GM18868 (cell line): Measurements from ENCODE around the gene F2.
"Not testable (repeated sequence)": the region's sequence is repeated elsewhere in the genome, so short reads cannot be mapped to it uniquely, and the experiment has no call there.

Experiments
- ATAC-seq: cut with Tn5 transposase; IDR thresholded peaks from one replicate; pipeline ENCODE4 v1.9.1; 2021; ENCODE audit warnings: mild to moderate bottlenecking, moderate library complexity; ENCODE audit not compliant: unreplicated experiment

F2 gene

DNA sequence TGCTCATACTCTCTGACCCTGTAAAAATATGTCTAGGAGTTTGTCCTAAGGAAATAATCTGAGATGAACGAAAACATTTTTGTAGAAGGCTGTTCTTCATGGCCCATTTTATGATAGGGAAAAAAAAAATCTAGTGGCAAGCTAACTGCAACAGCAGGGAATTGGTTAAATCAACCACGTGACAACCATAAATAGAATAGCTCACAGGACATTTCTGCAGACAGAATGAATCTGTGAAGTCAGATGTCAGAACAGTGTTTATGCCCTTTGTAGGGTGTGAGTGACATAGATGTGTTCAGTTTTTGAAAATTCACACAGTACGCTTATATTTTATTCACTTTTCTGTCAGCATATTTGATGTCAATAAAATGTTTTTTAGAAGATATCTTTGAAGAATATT lies 34.6 kb upstream of the F2 start:
- ATAC-seq = no peak

- no peak for ATAC-seq
Measured at GRCh38 chr11:46686886-46687795, 31.9 kb upstream of the F2 start.

DNA sequence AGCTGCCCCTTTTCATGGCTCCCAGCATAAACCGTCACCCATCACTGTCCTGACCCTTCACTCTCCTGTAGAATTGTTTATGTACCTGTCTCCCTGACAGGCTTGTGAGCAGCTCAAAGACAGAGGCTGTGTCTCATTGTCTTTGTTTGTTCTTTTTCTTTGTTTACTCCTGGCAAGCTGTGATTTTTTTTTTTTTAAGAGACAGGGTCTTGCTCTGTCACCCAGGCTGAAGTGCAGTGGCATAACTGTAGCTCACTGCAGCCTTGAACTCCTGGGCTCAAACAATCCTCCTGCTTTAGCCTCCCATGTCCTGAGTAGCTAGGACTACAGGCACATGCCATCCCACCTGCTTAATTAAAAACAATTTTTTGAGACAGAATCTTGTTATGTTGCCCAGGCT lies 28.3 kb upstream of the F2 start:
- ATAC-seq = no peak

GRCh38 chr11:46692450-46692849 lies 26.6 kb upstream of the F2 start:
- no peak for ATAC-seq

DNA sequence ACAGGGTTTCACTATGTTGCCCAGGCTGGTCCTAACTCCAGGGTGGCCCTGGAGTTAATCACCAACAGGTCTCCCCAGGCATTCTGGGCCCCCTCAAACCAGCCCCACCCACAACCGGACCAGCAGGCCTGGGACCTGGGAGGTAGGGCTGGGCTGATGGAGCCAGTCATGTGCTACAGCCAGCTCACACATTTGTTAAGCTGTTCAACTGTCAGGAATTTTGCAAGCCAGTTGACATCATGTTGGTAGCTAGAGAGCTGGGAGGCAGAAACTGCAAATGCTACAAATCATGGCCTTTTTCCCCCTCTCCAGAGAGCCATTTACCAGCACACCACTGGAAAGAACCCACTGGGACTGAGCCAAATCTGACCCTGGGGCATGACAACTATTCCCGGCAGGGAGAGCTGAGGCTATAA lies 25.4 kb upstream of the F2 start:
- no peak for ATAC-seq

GRCh38 chr11:46694072-46694471 lies 24.9 kb upstream of the F2 start:
- no peak for ATAC-seq

DNA sequence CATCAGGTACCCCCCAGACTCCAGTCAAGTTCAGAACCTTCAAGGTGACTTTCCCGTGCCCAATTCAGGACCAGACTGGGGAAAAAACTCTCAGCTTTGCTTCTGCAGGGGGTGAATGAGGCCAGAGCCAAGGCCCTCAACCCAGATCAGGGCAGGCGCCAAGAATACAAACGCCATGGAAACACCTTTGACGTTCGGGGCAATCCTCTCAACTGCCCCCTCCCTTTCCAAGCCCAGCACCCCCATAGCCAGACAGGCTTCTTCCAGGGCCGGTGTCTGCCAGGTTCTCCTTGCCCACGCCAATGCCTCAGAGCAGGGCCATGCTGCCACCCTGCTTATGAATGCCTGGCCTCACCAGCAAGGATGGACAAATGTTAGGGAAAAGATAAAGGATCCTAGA lies 24.4 kb upstream of the F2 start:
- ATAC-seq = no peak

DNA sequence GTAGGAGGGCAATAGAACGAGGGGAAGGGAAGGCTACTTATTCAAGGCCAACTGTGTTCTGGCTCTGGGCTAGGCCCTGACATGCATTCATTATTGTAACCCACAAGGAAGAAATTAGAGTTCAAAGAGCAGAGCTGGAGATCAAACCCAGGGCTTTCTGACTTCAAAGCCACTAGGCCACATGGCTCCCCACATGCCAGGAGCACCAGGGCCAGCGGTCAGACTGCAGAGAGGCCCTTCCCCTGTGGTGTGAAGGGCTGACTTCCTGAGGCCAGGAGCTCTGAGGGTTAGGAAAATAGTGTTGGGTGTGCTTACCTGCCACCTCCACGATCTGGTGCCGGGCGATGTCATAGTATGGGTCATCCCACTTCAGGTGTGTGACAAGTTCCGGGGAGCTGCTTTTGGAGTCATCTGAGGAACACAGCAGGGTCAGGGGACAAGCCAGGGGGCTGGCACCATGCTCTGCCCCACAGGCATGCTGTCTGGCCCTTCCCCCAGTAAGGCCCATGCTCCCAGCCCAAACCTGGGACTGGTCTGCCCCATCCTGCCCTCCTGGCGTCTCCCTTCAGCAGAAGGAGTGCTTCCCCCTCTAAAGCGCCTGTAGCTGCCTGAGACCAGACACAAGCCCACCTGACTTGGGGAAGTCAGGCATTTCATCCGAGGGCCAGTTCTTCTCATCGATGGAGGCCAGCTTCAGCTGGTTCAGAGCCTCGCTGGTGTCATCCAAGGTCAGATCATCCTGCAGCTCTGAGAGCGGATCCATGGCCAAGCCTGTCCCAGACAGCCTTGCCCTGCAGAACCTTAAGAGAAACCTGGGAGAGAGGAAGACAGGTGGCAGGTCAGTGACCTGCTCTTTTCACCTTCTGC lies 23.4 kb upstream of the F2 start:
- no peak for ATAC-seq

DNA sequence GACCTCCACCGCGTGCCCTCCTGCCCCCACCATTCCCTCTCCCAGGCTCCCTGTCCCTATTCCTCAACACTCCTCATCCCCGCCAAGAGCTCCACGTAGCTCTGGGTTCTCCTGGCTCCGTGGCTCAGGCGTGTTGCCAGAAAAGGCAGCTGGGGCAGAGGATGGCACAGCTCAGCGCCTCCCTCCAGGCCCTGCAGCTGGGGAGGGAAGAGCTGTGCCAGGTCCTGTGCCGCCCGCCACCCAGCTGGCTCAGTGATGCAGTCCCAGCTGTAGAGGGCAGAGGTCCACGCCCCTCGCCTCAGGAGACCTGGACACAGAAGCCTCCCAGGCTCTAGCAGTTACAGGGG lies 22.8 kb upstream of the F2 start:
- no peak for ATAC-seq

DNA sequence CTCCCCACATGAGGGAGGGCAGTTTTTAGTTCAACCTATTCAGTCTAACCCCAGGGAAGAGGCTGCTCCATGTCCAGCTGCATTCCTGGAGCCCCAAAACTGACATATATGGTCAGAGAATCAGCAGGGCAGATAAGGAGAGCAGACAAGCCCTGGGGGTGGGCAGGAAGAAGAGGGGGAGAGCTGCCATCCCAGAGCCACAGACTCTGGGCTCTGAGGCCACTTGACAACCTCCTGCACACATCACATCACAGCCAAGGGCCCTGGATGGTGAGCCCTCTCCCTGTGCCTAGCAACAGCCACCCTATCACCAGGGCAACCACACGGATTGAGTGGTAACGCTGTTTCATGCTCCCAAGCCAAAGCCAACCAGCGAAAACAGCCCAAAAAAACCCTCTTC lies 21.7 kb upstream of the F2 start:
- no peak for ATAC-seq

DNA sequence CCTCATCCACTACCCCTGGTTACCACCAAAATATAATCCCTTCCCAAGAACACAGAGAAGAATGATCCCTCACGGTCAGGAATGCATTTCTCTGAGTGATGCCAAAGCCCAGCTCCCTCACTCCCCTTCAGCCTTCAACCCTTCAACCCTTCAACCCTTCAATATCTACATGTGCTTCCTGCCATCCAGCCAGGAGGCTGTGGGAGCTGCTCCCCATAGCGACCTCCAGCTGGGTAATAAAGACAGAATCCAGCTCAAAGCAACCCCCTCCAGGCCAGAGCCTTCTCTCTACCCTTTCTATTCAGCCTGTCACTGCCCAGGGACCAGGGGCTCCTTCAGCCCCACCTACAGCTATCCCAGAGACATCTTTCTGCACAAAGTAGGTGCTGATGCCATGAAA lies 21.3 kb upstream of the F2 start:
- no peak for ATAC-seq

DNA sequence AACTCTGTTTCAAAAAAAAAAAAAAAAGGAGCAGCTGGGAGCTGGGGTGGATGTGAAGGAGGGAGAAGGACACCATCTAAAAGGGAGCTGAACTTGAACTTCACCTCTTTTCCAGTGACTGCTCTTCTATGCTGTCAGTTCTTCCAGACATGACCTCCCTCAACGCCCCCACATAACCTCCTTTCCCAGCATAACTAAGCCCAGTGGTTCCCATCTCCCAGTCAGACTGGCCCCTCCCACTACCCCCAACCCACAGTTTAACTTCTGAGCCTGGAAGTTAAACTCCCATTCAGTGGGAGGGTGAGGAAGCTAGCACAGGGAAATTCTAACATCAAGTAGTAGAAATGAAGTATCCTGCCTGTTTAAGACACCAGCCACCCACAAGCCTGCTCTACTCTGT lies 20.4 kb upstream of the F2 start:
- no peak for ATAC-seq

GRCh38 chr11:46700241-46701077 lies 18.6 kb upstream of the F2 start, which contains the start of the genes ARHGAP1 and ZNF408:
Gene ARHGAP1 (minus strand): TSS chr11:46700619. CDS start chr11:46696107, 4,512 bp downstream.
Gene ZNF408 (plus strand): TSS chr11:46701031. CDS start chr11:46701048, 17 bp downstream.
- ATAC-seq = peak; percentile 91

DNA sequence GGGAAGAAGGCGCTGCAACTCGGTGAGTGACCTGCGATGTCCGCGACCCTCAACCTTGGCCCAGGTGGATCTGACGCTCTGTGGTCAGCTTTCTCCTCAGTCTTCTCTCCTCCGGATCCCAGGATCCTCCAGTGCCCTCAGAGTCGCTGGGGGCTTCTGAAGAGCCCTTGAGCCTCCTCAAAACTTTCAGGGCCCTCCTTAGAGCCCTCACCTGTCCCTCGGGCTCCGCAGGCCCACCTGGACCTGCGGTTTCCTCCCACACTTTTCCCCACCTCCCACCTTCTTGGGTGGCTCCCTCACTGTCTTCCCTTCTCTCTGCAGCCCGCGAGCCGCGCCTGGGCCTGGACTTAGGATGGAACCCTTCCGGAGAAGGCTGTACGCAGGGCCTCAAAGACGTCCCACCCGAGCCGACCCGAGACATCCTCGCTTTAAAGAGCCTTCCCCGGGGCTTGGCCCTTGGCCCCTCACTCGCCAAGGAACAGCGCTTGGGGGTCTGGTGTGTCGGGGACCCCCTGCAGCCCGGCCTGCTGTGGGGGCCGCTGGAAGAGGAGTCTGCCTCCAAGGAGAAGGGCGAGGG lies 17.8 kb upstream of the F2 start:
- no peak for ATAC-seq

DNA sequence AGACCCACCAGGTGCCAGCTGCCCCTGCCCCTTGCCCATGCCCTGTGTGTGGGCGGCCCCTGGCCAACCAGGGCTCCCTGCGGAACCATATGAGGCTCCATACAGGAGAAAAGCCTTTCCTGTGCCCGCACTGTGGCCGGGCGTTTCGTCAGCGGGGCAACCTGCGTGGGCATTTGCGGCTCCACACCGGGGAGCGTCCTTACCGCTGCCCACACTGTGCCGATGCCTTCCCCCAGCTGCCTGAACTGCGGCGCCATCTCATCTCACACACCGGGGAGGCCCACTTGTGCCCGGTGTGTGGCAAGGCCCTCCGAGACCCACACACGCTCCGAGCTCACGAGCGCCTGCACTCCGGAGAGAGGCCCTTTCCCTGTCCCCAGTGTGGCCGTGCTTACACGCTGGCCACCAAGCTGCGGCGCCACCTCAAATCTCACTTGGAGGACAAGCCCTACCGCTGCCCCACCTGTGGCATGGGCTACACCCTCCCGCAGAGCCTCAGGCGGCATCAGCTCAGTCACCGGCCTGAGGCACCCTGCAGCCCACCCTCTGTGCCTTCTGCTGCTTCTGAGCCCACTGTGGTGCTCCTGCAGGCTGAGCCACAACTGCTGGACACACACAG lies 13.8 kb upstream of the F2 start:
- ATAC-seq = no peak

- ATAC-seq = no peak
Measured at GRCh38 chr11:46706886-46707285, 12.1 kb upstream of the F2 start.

- ATAC-seq = not testable (repeated sequence)
Measured at GRCh38 chr11:46709351-46709750, 9.7 kb upstream of the F2 start.

GRCh38 chr11:46710821-46711269 lies 8.2 kb upstream of the F2 start:
- ATAC-seq = no peak

DNA sequence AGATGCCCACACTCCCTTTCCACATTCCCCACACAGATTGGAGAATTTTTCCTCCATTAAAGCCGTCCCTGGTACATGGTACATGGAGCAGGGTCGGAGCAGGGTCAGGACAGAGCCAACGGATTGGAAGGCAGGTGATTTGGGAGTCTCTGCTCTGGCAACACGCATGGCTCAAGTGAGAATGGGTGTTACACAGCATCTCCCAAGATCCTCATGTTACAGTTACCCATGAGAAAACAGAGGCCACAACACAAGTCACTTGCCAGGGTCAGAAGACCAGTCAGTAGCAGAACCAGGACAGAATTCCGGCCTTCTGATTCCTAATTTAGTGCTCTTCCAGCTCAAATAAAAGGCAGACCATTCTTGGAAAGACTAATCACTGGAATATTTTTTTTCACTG lies 7.7 kb upstream of the F2 start:
- no peak for ATAC-seq
